Stimulated activated CD8-positive, alpha-beta memory T cell treated with anti-CD3 and anti-CD28 coated beads, Interleukin-2, amount 100 ng/mL, for 48 hours (primary cell): ENCODE measurements around the gene VSTM2B.

Experiments used
- DNase-seq, 2 donors: peaks; one replicate each; pipeline ENCODE4 v3.0.0-alpha.2; 2020; ENCODE audit warnings: low read depth in 2 of 2

VSTM2B gene

DNA sequence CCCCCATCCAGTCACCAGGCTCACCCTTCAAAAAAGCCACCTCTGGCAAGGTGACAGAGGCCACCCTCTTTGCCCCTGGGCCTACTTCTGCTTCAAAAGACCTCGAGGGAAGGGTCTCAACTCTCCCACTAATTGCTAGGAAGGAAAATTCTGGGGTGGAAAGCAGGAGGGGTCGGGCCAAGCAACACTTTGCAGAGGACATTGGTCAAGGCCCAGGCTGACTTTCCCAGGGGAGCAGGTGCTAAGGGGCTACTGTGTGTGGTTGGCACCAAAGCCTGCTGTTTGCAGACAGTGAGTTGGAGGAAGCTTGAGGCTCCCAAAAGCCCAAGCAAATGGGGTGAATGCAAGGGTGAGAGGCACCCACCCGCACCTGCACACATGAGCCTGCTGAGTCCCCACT, 28.6 kb upstream of the VSTM2B start:
- no peak for DNase-seq

- DNase-seq: no peak
These were observed 27.9 kb upstream of the VSTM2B start for GRCh38 chr19:29497686-29498436.

DNA sequence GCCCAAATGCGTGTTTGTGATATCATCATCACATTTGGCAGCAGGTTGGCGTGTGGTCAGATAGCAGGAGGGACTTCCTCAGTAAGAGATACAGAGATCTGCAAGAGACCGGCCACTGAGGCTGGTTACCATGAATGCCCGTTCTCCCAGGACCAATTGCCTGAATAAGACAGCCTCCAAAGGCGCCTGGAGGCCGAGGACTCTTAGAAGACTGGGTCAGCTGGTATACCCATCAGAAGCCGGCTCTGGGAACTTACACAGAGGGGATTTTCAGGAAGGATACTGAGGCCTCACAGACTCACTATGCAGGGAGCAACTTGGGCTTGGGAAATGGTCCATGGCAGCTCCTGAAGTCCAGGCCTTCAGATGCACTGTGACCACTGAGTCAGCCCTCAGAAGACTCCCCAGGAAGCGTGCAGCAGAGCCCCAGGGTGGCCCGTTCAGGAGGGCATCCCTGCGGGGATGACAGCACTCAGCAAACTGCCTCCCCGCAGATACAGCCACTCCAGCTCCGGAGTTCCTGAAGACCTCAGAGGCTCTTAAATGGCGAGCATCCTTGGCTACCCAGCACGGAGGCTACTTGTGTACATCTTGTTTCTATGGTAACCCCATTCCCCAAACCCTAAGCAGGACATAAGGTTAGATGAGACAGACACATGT, 26.4 kb upstream of the VSTM2B start:
- DNase-seq: no peak

GRCh38 chr19:29499921-29500590, 25.7 kb upstream of the VSTM2B start:
- DNase-seq: no peak

- DNase-seq: no peak
These were observed 23.8 kb upstream of the VSTM2B start for GRCh38 chr19:29501816-29502580.

DNA sequence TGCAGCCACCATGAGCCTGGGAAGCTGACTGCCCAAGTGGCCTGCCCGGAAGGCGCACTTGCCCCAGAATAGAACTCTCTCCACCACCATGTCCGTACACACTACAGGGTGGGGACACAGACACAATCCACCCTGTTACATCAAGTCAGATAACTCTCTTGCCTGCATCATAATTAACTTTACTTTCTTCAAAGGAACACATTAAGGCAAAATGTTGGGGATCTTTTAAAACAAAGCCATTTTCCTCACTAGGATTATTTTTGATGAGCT, 23.3 kb upstream of the VSTM2B start:
- no peak for DNase-seq

DNA sequence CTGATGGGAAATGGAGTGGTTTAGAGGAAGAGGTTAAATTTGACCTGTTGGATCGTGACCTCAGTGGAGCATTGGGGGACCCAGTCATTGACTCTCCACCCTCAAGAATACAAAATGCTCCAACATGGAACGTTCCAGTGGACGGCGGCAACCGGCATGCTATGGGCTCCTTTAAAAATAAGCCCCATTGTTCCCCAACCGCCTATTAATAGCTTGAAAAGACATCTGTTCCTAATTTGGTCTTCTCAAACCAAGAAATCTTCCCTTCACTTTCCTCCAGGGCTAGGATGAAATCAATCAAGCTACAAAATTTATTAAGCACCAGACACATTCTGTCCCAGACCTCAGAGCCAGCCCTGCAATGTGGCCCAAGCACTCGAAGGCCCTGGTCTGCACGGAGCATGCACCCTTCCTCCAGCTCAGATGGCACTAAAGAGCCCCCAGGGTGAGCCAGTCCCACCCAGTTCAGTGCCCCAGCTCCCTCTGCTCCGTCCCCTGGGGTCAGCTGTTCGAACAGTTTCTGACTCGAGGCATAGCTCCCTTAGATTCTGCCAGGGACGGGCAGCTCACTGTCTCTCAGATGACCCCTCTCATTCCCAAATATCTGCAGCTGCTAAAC, 22.5 kb upstream of the VSTM2B start:
- DNase-seq: no peak

- DNase-seq: no peak
These were observed 22.0 kb upstream of the VSTM2B start for GRCh38 chr19:29503785-29504184.

DNA sequence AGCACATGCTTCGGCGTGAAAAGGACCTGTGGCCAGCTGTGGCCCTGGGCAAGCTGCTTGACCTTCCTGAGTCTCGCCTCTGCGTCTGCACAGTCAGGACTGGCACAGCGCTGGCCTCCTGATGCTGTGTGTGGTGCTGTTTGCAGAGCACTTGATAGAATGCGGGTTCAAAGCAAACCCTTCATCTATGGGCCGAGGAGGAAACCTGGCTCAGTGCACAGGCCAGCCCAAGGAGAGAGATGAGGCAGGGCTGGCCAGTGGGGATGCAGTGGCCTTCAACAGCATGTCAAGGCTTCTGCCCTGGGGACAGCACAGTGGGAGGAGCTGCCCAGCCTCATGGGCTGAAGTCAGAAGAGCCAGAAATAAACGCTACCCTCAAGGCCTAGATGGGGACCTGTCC, 21.3 kb upstream of the VSTM2B start:
- no peak for DNase-seq

- DNase-seq: no peak
These were observed 20.5 kb upstream of the VSTM2B start for GRCh38 chr19:29505097-29505824.

GRCh38 chr19:29506619-29506911, 19.2 kb upstream of the VSTM2B start:
- no peak for DNase-seq

GRCh38 chr19:29507081-29507860, 18.5 kb upstream of the VSTM2B start:
- no peak for DNase-seq

- no peak for DNase-seq
These were observed 17.6 kb upstream of the VSTM2B start for GRCh38 chr19:29508181-29508580.

DNA sequence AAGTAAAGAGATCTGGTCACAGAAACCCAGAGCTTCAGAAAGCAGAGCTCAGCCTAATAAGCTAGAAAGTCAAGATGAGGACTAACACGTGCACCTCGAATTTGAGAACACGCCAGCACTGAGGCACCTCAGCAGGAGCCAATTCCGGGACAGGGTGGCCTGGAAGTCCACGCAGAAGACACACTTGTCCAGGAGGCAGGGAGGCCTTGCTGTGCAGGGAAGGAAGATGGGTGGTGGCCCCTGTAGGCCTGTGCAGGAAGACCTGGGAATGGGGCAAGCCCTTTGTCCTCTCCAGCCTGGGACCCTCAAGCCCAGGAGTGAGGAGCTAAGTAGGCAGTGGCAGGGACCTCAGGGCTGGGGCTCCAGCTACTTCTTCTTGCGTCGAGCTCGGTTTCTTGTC, 16.3 kb upstream of the VSTM2B start:
- DNase-seq: no peak

DNA sequence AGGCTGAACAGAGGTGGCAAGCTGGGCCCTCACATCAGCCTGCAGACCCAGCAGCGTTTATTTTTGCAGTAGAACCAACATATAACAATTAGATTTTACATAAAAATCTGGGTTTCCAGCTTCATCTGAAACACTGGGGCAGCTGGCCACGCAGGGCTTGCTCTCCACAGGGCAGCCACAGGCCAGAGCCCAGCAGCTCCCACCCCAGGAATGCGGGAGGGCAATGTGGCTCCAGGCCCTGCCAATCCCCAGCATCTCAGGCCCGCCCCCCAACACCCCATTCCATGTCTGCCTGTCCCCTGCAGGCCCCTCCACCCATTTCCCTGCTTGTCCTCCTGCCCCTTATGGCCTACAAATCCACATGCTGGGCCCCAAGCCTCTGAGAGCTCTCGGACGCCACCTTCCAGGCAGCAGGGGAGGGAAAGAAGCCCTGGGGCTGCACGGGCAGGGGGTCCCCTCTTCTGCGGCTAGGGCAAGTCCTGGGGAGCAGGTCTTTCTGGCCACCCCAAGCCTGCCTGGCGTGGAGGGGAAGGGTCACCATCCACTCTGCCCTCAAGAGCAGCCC, 15.0 kb upstream of the VSTM2B start:
- no peak for DNase-seq

DNA sequence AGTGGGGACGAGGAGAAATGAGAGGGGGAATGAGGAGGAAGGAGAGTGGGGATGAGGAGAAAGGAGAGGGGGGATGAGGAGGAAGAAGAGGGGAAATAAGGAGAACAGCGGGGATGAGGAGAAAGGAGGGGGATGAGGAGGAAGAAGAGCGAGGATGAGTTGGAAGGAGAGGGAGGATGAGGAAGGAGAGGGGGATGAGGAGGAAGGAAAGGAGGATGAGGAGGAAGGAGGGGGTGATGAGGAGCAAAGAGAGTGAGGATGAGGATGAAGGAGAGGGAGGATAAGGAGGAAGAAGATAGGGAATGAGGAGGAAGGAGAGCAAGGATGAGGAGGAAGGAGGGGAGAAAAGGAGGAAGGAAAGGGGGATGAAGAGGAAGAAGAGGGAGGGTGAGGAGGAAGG, 14.0 kb upstream of the VSTM2B start:
- no peak for DNase-seq

DNA sequence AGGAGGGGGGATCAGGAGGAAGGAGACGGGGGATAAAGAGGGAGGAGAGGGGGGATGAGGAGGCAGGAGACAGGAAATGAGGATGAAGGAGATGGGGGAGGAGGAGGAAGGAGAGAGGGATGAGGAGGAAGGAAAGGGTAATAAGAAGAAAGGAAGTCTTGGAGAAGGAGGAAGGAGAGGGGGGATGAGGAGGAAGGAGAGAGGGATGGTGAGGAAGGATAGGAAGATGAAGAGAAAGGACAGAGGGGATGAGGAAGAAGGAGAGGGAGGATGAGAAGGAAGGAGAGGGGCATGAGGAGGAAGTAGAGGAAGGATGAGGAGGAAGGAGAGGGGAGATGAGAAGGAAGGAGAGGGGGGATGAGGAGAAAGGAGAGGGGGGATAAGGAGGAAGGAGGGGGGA, 13.0 kb upstream of the VSTM2B start:
- DNase-seq: no peak

DNA sequence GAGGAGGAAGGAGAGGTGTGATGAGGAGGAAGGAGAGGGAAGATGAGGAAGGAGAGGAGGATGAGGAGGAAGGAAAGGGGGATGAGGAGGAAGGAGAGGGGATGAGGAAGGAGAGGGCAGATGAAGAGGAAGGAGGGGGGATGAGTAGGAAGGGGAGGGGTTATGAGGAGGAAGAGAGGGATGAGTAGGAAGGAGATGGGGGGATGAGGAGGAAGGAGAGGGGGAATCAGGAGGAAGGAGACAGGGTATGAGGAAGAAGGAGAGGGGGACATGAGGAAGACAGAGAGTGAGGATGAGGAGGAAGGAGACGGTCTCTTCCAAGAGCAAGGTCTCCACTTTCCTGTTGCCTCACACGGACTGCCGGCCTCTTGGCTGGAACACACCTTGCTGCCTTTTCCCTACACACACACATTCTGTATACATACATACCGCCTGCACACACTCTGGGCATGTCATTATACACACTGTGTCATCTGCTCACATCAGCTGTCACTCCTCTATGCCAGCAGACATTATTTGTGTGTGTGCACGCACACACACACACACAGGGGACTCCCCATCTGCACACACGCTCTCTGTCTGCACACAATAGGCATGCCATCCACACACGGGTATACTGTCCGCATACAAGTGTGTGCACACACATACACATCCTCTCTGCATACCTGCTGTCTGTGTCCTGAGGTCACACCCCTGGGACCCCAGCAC, 11.1 kb upstream of the VSTM2B start:
- DNase-seq: no peak

GRCh38 chr19:29515233-29515619, 10.6 kb upstream of the VSTM2B start:
- DNase-seq: no peak
